H1 (cell line): Measurements from ENCODE around the gene KRT222. TPM values are rescaled to one million over a fixed set of nuclear protein-coding genes. Genes with fewer than 3 reads are reported as not detected.

Experiments
- CTCF ChIA-PET: fragments of 300-600 bp; sonication (Branson Sonifier 250); formaldehyde crosslinking; loops from one replicate; lab custom pipeline; 2021; ENCODE audit not compliant: partially characterized antibody; lab: Charles Lee
- POLR2A ChIA-PET: fragments of 300-600 bp; sonication (Branson Sonifier 250); formaldehyde crosslinking; loops from one replicate; lab custom pipeline; 2021; ENCODE audit warnings: inconsistent platforms; ENCODE audit not compliant: partially characterized antibody; lab: Charles Lee
- DNase-seq, 2 experiments: peaks; one replicate each; pipeline versions ENCODE4 v3.0.0 to v3.0.0-alpha.2; 2010 to 2022; ENCODE audit warnings: low spot score in 2 of 2, low read depth in 1 of 2, mixed read lengths in 1 of 2
- FAIRE-seq: peaks from 2 replicates; lab custom pipeline; 2011; peaks lifted over from hg19 to GRCh38; lab: Jason Lieb, UNC
- H2AFZ ChIP-seq: 2 replicates; pipeline ENCODE4 v1.8.1; 2012; ENCODE audit warnings: low read length, inconsistent platforms
- H2AK5ac ChIP-seq: 2 replicates; pipeline ENCODE4 v1.6.1; 2013; ENCODE audit warnings: low read depth, low read length
- H2BK120ac ChIP-seq: replicated peaks from 2 replicates; pipeline ENCODE3; 2013; ENCODE audit warnings: low read depth, low read length, inconsistent platforms
- H2BK12ac ChIP-seq: 2 replicates; pipeline ENCODE4 v1.6.1; 2013; ENCODE audit warnings: low read depth, low read length
- H2BK15ac ChIP-seq: 2 replicates; pipeline ENCODE4 v1.6.1; 2013; ENCODE audit warnings: low read length
- H2BK20ac ChIP-seq: 2 replicates; pipeline ENCODE4 v1.6.1; 2013; ENCODE audit warnings: low read length
- H2BK5ac ChIP-seq: 2 replicates; pipeline ENCODE4 v1.6.1; 2013; ENCODE audit warnings: low read depth, low read length
- H3K14ac ChIP-seq: 2 replicates; pipeline ENCODE4 v1.6.1; 2013; ENCODE audit warnings: inconsistent platforms; ENCODE audit not compliant: insufficient read length
- H3K18ac ChIP-seq: 2 replicates; pipeline ENCODE4 v1.6.1; 2013; ENCODE audit warnings: low read length; ENCODE audit errors: extremely low read depth
- H3K23ac ChIP-seq: 2 replicates; pipeline ENCODE4 v1.6.1; 2013; ENCODE audit warnings: inconsistent platforms; ENCODE audit not compliant: insufficient read length
- H3K23me2 ChIP-seq: 2 replicates; pipeline ENCODE4 v1.6.1; 2013; ENCODE audit warnings: low read depth, low read length
- H3K27ac ChIP-seq: 2 replicates; pipeline ENCODE4 v1.6.1; 2011; ENCODE audit warnings: low read depth, low read length, inconsistent platforms
- H3K27me3 ChIP-seq, 4 experiments: replicated peaks in 1 of 4; 1 replicate in 1 of 4; 2 replicates in 3 of 4; pipeline versions ENCODE4 v1.6.1 to v1.8.1; 2011 to 2013; ENCODE audit warnings: low read length in 3 of 4, mild to moderate bottlenecking in 3 of 4, inconsistent platforms in 2 of 4, mixed read lengths in 2 of 4, moderate library complexity in 1 of 4; ENCODE audit not compliant: control insufficient read depth in 3 of 4, insufficient read depth in 3 of 4; ENCODE audit errors: extremely low read depth in 1 of 4
- H3K36me3 ChIP-seq, 4 experiments: 2 replicates each; pipeline versions ENCODE4 v1.6.1 to v1.8.1; 2011 to 2013; ENCODE audit warnings: mild to moderate bottlenecking in 4 of 4, low read length in 3 of 4, moderate library complexity in 2 of 4, control low read depth in 1 of 4, inconsistent platforms in 1 of 4; ENCODE audit not compliant: insufficient read depth in 4 of 4, control insufficient read depth in 2 of 4
- H3K4ac ChIP-seq: replicated peaks from 2 replicates; pipeline ENCODE3; 2013; ENCODE audit warnings: low read length, low read depth, mixed read lengths, inconsistent platforms; ENCODE audit not compliant: insufficient read length
- H3K4me1 ChIP-seq, 4 experiments: replicated peaks in 1 of 4; 1 replicate in 1 of 4; 2 replicates in 3 of 4; pipeline versions ENCODE4 v1.6.1 to v1.8.1; 2011 to 2013; ENCODE audit warnings: low read length in 3 of 4, inconsistent platforms in 2 of 4, mixed read lengths in 1 of 4; ENCODE audit not compliant: insufficient read depth in 4 of 4, control insufficient read depth in 3 of 4
- H3K4me2 ChIP-seq, 2 experiments: 2 replicates each; pipeline versions ENCODE4 v1.6.1 to v1.8.1; 2011 to 2013; ENCODE audit warnings: low read depth in 2 of 2, low read length in 2 of 2, control low read depth in 1 of 2, inconsistent platforms in 1 of 2, mild to moderate bottlenecking in 1 of 2; ENCODE audit not compliant: insufficient read depth in 1 of 2
- H3K4me3 ChIP-seq, 4 experiments: fragments of 200-600, 300-600 bp in 1 of 4; sonication (generic), shearing (Covaris generic), sonication (Bioruptor Twin) in 1 of 4; 2 replicates each; pipeline versions ENCODE4 v1.5.1 to v1.8.1; 2011 to 2016; ENCODE audit warnings: low read length in 4 of 4, low read depth in 3 of 4, control low read depth in 2 of 4, inconsistent platforms in 2 of 4, mild to moderate bottlenecking in 2 of 4, mixed read lengths in 1 of 4, moderate library complexity in 1 of 4; ENCODE audit not compliant: insufficient read depth in 2 of 4; ENCODE audit errors: extremely low read depth in 1 of 4
- H3K56ac ChIP-seq: replicated peaks from 2 replicates; pipeline ENCODE3; 2013; ENCODE audit warnings: low read depth, mild to moderate bottlenecking, mixed read lengths, low read length, inconsistent platforms; ENCODE audit not compliant: insufficient read length
- H3K79me1 ChIP-seq: 2 replicates; pipeline ENCODE4 v1.6.1; 2013; ENCODE audit warnings: low read depth, low read length, control low read depth
- H3K79me2 ChIP-seq, 2 experiments: 2 replicates each; pipeline versions ENCODE4 v1.6.1 to v1.8.1; 2012 to 2013; ENCODE audit warnings: low read length in 2 of 2, mild to moderate bottlenecking in 2 of 2, inconsistent platforms in 1 of 2; ENCODE audit not compliant: insufficient read depth in 2 of 2, control insufficient read depth in 1 of 2
- H3K9ac ChIP-seq, 4 experiments: replicated peaks in 1 of 4; 1 replicate in 1 of 4; 2 replicates in 3 of 4; pipeline versions ENCODE4 v1.6.1 to v1.8.1; 2011 to 2013; ENCODE audit warnings: low read depth in 3 of 4, low read length in 3 of 4, control low read depth in 2 of 4, mild to moderate bottlenecking in 2 of 4, moderate library complexity in 2 of 4, inconsistent platforms in 1 of 4; ENCODE audit errors: extremely low read depth in 1 of 4
- H3K9me3 ChIP-seq, 2 experiments: 2 replicates each; pipeline versions ENCODE4 v1.6.1 to v1.8.1; 2012 to 2013; ENCODE audit warnings: mild to moderate bottlenecking in 2 of 2, moderate library complexity in 2 of 2, control low read depth in 1 of 2, inconsistent platforms in 1 of 2, low read depth in 1 of 2, low read length in 1 of 2, mixed read lengths in 1 of 2; ENCODE audit not compliant: insufficient read depth in 2 of 2
- H4K20me1 ChIP-seq, 2 experiments: replicated peaks in 1 of 2; 2 replicates each; pipeline versions ENCODE3 to v1.8.1; 2011 to 2013; ENCODE audit warnings: inconsistent platforms in 2 of 2, low read length in 2 of 2, mild to moderate bottlenecking in 1 of 2; ENCODE audit not compliant: insufficient read depth in 2 of 2, control insufficient read depth in 1 of 2
- H4K5ac ChIP-seq: 2 replicates; pipeline ENCODE4 v1.6.1; 2013; ENCODE audit warnings: low read length, low read depth, mixed read lengths, inconsistent platforms; ENCODE audit not compliant: insufficient read length
- H4K8ac ChIP-seq: 2 replicates; pipeline ENCODE4 v1.8.0; 2013; ENCODE audit warnings: mild to moderate bottlenecking, moderate library complexity, low read length, inconsistent platforms; ENCODE audit not compliant: insufficient read depth; ENCODE audit errors: extremely low read depth
- H4K91ac ChIP-seq: replicated peaks from 2 replicates; pipeline ENCODE3; 2013; ENCODE audit warnings: low read length, mixed read lengths, inconsistent platforms; ENCODE audit not compliant: insufficient read length
- CTCF ChIP-seq, 3 experiments: IDR thresholded peaks; 1 replicate in 2 of 3; 2 replicates in 1 of 3; pipeline versions ENCODE4 v1.5.1 to v1.6.1; 2011; ENCODE audit warnings: low read length in 3 of 3, mild to moderate bottlenecking in 3 of 3, inconsistent platforms in 2 of 3, low read depth in 1 of 3, moderate library complexity in 1 of 3; ENCODE audit not compliant: insufficient read depth in 1 of 3; ENCODE audit errors: control extremely low read depth in 1 of 3
- EP300 ChIP-seq, 2 experiments: IDR thresholded peaks; 1 replicate in 1 of 2; 2 replicates in 1 of 2; pipeline ENCODE4 v1.6.1; 2011 to 2012; ENCODE audit warnings: low read depth in 2 of 2, low read length in 2 of 2, mild to moderate bottlenecking in 2 of 2, borderline replicate concordance in 1 of 2, inconsistent platforms in 1 of 2, moderate library complexity in 1 of 2
- FOSL1 ChIP-seq: IDR thresholded peaks from 2 replicates; pipeline ENCODE4 v1.6.1; 2011; ENCODE audit warnings: mild to moderate bottlenecking, low read depth, low read length, moderate library complexity; ENCODE audit not compliant: insufficient read depth
- SP4 ChIP-seq: IDR thresholded peaks from 2 replicates; pipeline ENCODE4 v1.6.1; 2012; ENCODE audit warnings: low read length, inconsistent platforms
- WGBS, 2 experiments: shearing (Covaris generic) in 1 of 2; methylation state at CpG; one replicate each; pipeline versions ENCODE4 v1.1.6 to v1.1.7; 2013 to 2015; ENCODE audit warnings: low lambda C conversion rate in 2 of 2, mixed read lengths in 2 of 2, inconsistent platforms in 1 of 2, low coverage in 1 of 2, missing lambda C conversion rate in 1 of 2; ENCODE audit not compliant: insufficient replicate concordance in 2 of 2, insufficient coverage in 1 of 2, insufficient read length in 1 of 2; ENCODE audit errors: extremely low coverage in 1 of 2, missing lambda C conversion rate in 1 of 2; 5-methylcytosine and 5-hydroxymethylcytosine counted together
- polyA plus RNA-seq, 7 experiments: library from polyadenylated mRNA; depleted of rRNA in 3 of 7; stranded (reverse) in 5 of 7; unstranded in 2 of 7; fragments of >200 nt in 5 of 7; fragments of 200-250 nt in 2 of 7; gene quantifications; 1 replicate in 5 of 7; 2 replicates in 1 of 7; 4 replicates in 1 of 7; pipeline versions ENCODE4 v1.2.1 to v1.2.3, GENCODE V29; 2011 to 2013; ENCODE audit warnings: missing spikeins in 2 of 7, mixed read lengths in 2 of 7
- total RNA-seq: library from RNA; stranded (reverse); fragmentation: NEBNext Ultra II Directional; extraction: Animal tissue kit (Norgen Biotek cat#: 25700); gene quantifications from 2 replicates; pipeline ENCODE4 v1.2.1, GENCODE V29; 2021

Gene KRT222
- total and polyA plus RNA-seq, 2 of the 8 experiments (the other 6 are each of a cell fraction or from before 2014, with no cell fraction given) = 0.08 to 0.61 TPM

- H3K4me1 ChIP-seq = peaks cover 0 to 2% (median 0%) of the 10 kb centered on the region in 4 experiments; a peak in 2 of 7 replicates
- H4K20me1 ChIP-seq = no peaks in the 10 kb centered on the region
- H4K8ac ChIP-seq = no peak overlapping the region
- no peak for DNase-seq
- no peak overlapping the region for H3K18ac ChIP-seq
- H3K4me3 ChIP-seq = no peak overlapping the region
- no peak for FAIRE-seq
- ChIA-PET POLR2A (interaction anchor here (0.6 to 1.6 kb wide), 3 partner anchors 12 to 31 kb away, joined by 3 to 4 read pairs (median 3); no protein-coding TSS in a partner anchor), CTCF (interaction anchor here (0.5 to 1.7 kb wide), 3 partner anchors 13 to 301 kb away, joined by 3 to 5 read pairs (median 4); no protein-coding TSS in a partner anchor)
- H3K27me3 ChIP-seq = no peaks in the 10 kb centered on the region
- no peaks in the 10 kb centered on the region for H3K9me3 ChIP-seq
- H2AK5ac ChIP-seq = no peak overlapping the region
- no peak overlapping the region for H3K4me2 ChIP-seq
- no peak overlapping the region for H4K91ac ChIP-seq
- no peaks in the 10 kb centered on the region for H3K23me2 ChIP-seq
- H2BK12ac ChIP-seq = no peak overlapping the region
- no peak overlapping the region for H4K5ac ChIP-seq
- 93% methylated on average over 7 of the region's 7 CpGs; no CpG with 5 or more reads in 1 of the 2 experiments for WGBS, 2 experiments
- H3K36me3 ChIP-seq = no peaks in the 10 kb centered on the region
- no peak overlapping the region for H3K4ac ChIP-seq
- no peak for TF ChIP-seq SP4
- no peak for TF ChIP-seq EP300 (IDR thresholded peaks at IDR 0.05; ENCODE audit: borderline replicate concordance in 1 of 2, low read depth in 2 of 2, low read length in 2 of 2)
- no peak for TF ChIP-seq FOSL1
- no peak for TF ChIP-seq CTCF (IDR thresholded peaks at IDR 0.05; ENCODE audit: control extremely low read depth in 1 of 3, insufficient read depth in 1 of 3, low read depth in 1 of 3, low read length in 3 of 3)
- no peak overlapping the region for H2BK120ac ChIP-seq
- H3K14ac ChIP-seq = no peak overlapping the region
- H3K27ac ChIP-seq = no peak overlapping the region
- H2BK15ac ChIP-seq = no peak overlapping the region
- no peak overlapping the region for H2AFZ ChIP-seq
- no peak overlapping the region for H3K9ac ChIP-seq
- H3K79me1 ChIP-seq = no peaks in the 10 kb centered on the region
- no peak overlapping the region for H3K23ac ChIP-seq
- no peak overlapping the region for H2BK20ac ChIP-seq
- H3K56ac ChIP-seq = no peak overlapping the region
- H2BK5ac ChIP-seq = no peak overlapping the region
- no peaks in the 10 kb centered on the region for H3K79me2 ChIP-seq
These were observed 5.1 kb downstream of the KRT222 start for GRCh38 chr17:40659911-40660310.
